ENCODE measurements around the gene NOX3. TPM values are rescaled to one million over a fixed set of nuclear protein-coding genes. Genes with fewer than 3 reads are reported as not detected.

NOX3 gene
- polyA plus RNA-seq, 1 donor from 2014 or later, result 0.11 TPM

- Histone ChIP-seq H3K27ac (ENCODE audit: low read length) (no peak overlapping the region), H3K4me2 (ENCODE audit: low read length) (no peak overlapping the region), H3F3A (ENCODE audit: insufficient read depth, low read length, poor library complexity, severe bottlenecking) (no peaks in the 10 kb centered on the region), H3K9me3 (ENCODE audit: low read length) (peaks cover 9% of the 10 kb centered on the region), H3K27me3 (ENCODE audit: insufficient read depth, low read depth, low read length) (no peaks in the 10 kb centered on the region), H3K9me2 (ENCODE audit: insufficient read depth, low read length) (no peaks in the 10 kb centered on the region), H4K20me1 (ENCODE audit: insufficient read depth) (no peaks in the 10 kb centered on the region), H3K9ac (ENCODE audit: low read length) (no peak overlapping the region), H3K36me3 (ENCODE audit: insufficient read depth, low read length) (no peaks in the 10 kb centered on the region), H3K4me3 (ENCODE audit: low read length) (no peak overlapping the region), H2AFZ (ENCODE audit: low read depth, low read length) (no peak overlapping the region), H3K79me2 (replicated peaks; ENCODE audit: insufficient read depth, low read length) (no peaks in the 10 kb centered on the region)
- TF ChIP-seq POLR2AphosphoS5 (IDR thresholded peaks at IDR 0.05) (no peak), EP300 (conservative IDR thresholded peaks at IDR 0.05; ENCODE audit: poor library complexity, severe bottlenecking) (no peak), EZH2 (IDR thresholded peaks at IDR 0.05; ENCODE audit: borderline replicate concordance, insufficient read depth, low read length, poor library complexity, severe bottlenecking) (no peak), SMC3 (conservative IDR thresholded peaks at IDR 0.05; ENCODE audit: poor library complexity) (no peak), RAD21 (conservative IDR thresholded peaks at IDR 0.05) (no peak), TAF1 (IDR thresholded peaks at IDR 0.05; ENCODE audit: low read depth) (no peak), CTCF (IDR thresholded peaks at IDR 0.05; ENCODE audit: poor library complexity, severe bottlenecking) (no peak)
- TF ChIP-seq, protein P1, sequence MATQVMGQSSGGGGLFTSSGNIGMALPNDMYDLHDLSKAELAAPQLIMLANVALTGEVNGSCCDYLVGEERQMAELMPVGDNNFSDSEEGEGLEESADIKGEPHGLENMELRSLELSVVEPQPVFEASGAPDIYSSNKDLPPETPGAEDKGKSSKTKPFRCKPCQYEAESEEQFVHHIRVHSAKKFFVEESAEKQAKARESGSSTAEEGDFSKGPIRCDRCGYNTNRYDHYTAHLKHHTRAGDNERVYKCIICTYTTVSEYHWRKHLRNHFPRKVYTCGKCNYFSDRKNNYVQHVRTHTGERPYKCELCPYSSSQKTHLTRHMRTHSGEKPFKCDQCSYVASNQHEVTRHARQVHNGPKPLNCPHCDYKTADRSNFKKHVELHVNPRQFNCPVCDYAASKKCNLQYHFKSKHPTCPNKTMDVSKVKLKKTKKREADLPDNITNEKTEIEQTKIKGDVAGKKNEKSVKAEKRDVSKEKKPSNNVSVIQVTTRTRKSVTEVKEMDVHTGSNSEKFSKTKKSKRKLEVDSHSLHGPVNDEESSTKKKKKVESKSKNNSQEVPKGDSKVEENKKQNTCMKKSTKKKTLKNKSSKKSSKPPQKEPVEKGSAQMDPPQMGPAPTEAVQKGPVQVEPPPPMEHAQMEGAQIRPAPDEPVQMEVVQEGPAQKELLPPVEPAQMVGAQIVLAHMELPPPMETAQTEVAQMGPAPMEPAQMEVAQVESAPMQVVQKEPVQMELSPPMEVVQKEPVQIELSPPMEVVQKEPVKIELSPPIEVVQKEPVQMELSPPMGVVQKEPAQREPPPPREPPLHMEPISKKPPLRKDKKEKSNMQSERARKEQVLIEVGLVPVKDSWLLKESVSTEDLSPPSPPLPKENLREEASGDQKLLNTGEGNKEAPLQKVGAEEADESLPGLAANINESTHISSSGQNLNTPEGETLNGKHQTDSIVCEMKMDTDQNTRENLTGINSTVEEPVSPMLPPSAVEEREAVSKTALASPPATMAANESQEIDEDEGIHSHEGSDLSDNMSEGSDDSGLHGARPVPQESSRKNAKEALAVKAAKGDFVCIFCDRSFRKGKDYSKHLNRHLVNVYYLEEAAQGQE (IDR thresholded peaks at IDR 0.05; ENCODE audit: borderline replicate concordance), result no peak
These were observed 105.7 kb downstream of the NOX3 start for GRCh38 chr6:155349956-155350355.

- H3K36me3 ChIP-seq (ENCODE audit: insufficient read depth, low read length), result no peaks in the 10 kb centered on the region
- peaks cover 9% of the 10 kb centered on the region for H3K9me3 ChIP-seq (ENCODE audit: low read length)
- H2AFZ ChIP-seq (ENCODE audit: low read depth, low read length), result no peak overlapping the region
- TF ChIP-seq, protein P1 (IDR thresholded peaks at IDR 0.05; ENCODE audit: borderline replicate concordance), result no peak
- TF ChIP-seq CTCF (IDR thresholded peaks at IDR 0.05; ENCODE audit: poor library complexity, severe bottlenecking), result no peak
- no peak for TF ChIP-seq RAD21 (conservative IDR thresholded peaks at IDR 0.05)
- no peak for TF ChIP-seq SMC3 (conservative IDR thresholded peaks at IDR 0.05; ENCODE audit: poor library complexity)
- no peak overlapping the region for H3K9ac ChIP-seq (ENCODE audit: low read length)
- no peak overlapping the region for H3K4me2 ChIP-seq (ENCODE audit: low read length)
- no peak overlapping the region for H3K4me3 ChIP-seq (ENCODE audit: low read length)
- H3K27me3 ChIP-seq (ENCODE audit: insufficient read depth, low read depth, low read length), result no peaks in the 10 kb centered on the region
- H3K79me2 ChIP-seq (replicated peaks; ENCODE audit: insufficient read depth, low read length), result no peaks in the 10 kb centered on the region
- no peaks in the 10 kb centered on the region for H3F3A ChIP-seq (ENCODE audit: insufficient read depth, low read length, poor library complexity, severe bottlenecking)
- H3K27ac ChIP-seq (ENCODE audit: low read length), result no peak overlapping the region
- no peaks in the 10 kb centered on the region for H3K9me2 ChIP-seq (ENCODE audit: insufficient read depth, low read length)
- H4K20me1 ChIP-seq (ENCODE audit: insufficient read depth), result no peaks in the 10 kb centered on the region
These were observed 106.5 kb downstream of the NOX3 start for GRCh38 chr6:155349129-155349528.

Measured in neural cell (in vitro differentiated cells).